GM12801 (cell line): ENCODE results near the gene STX16.

Experiments
- TF ChIP-seq, protein P1 (sequence below): IDR thresholded peaks from one replicate; pipeline ENCODE4 v1.5.1; 2011; ENCODE audit warnings: control low read depth; ENCODE audit not compliant: insufficient read length; ENCODE audit errors: extremely low read depth

The STX16 gene

GRCh38 chr20:58634059-58634458, 17.0 kb upstream of the STX16 start:
- TF ChIP-seq, protein P1, sequence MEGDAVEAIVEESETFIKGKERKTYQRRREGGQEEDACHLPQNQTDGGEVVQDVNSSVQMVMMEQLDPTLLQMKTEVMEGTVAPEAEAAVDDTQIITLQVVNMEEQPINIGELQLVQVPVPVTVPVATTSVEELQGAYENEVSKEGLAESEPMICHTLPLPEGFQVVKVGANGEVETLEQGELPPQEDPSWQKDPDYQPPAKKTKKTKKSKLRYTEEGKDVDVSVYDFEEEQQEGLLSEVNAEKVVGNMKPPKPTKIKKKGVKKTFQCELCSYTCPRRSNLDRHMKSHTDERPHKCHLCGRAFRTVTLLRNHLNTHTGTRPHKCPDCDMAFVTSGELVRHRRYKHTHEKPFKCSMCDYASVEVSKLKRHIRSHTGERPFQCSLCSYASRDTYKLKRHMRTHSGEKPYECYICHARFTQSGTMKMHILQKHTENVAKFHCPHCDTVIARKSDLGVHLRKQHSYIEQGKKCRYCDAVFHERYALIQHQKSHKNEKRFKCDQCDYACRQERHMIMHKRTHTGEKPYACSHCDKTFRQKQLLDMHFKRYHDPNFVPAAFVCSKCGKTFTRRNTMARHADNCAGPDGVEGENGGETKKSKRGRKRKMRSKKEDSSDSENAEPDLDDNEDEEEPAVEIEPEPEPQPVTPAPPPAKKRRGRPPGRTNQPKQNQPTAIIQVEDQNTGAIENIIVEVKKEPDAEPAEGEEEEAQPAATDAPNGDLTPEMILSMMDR: no peak

DNA sequence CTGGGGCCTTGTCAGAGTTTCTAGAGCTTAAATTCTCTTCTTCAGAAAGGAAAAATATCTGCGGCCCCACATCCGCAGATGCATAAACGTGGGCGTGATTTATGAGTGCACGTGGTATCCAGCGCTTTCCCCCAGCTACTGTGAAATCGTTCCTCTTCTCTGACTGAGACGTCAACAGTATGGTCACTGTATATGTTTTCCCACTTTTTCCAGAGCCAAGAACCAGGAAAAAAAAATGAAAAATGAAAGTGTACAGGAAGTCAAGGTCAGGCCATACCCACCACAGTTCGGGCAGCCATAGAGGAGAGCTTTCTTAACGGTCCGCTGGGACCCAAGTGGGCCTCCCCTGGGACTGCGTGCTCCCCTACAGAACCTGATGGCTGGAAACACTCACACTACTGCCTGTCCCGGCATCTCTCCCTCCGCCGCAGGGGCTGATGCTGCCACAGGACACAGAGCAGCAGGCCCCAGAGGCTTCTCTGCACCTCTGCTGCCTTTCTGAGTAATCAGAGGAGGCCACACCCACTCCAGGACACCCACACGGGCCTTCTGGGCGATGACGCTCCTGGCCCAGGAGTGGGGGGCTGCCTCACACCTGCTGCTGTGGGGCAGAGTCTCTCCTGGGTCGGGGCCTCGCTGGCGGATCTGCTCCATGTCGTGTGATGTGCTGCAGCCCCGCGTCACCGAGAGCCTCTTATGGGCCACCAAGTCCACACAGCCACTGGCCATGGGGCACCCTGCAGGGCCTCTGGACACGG, 16.4 kb upstream of the STX16 start:
- TF ChIP-seq, protein P1: no peak

GRCh38 chr20:58635279-58635665, 15.8 kb upstream of the STX16 start:
- TF ChIP-seq, protein P1: no peak

DNA sequence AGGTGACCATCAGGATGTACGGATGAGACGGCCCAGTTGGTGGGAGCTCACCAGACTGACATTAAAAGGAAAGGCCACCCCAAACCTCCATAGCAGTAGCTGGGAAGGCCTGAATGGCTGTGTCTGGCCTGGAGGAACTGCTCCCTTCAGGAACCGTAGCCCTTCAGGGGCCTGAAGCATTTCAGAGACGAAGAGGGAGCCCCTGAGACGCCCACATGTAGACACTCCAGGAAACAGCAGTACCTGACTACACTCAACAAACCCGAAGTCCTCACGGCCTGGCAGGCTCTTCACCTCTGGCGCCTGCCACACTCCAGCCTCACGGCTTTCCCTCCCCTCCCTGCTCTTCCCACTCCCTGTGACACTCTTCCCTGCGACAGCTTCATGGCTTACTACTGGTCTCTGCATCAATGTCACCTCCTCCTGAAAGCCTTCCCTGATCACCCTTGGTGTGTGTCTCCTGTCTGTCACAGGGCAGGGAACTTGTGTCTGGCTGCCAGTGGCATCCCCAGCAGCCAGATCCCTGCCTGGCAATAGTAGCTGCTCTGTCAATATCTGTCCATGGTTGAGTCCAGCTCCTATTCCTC, 14.6 kb upstream of the STX16 start:
- TF ChIP-seq, protein P1: no peak

DNA sequence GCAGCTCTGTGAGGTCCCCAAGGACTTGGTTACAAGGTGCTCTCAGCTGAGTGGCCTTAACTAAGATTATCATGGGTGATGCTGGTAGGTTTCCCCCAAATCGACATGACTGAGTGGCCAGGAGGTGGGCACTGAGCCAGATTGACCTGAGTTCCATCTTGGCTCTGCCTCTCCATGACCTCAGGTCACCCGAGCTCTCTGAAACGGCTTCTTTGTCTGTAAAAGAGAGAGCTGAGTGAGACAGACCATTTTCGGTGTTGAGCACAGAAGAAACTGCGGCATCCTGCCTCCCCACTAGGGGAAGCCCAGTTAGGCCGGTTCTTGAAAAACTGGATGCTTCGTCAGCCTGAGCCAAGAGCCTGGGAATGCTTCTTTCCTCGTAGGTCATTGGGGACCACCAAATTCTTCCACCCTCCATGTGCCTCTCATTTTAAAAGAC, 14.1 kb upstream of the STX16 start:
- TF ChIP-seq, protein P1: no peak

GRCh38 chr20:58637466-58638213, 13.4 kb upstream of the STX16 start:
- TF ChIP-seq, protein P1: no peak

DNA sequence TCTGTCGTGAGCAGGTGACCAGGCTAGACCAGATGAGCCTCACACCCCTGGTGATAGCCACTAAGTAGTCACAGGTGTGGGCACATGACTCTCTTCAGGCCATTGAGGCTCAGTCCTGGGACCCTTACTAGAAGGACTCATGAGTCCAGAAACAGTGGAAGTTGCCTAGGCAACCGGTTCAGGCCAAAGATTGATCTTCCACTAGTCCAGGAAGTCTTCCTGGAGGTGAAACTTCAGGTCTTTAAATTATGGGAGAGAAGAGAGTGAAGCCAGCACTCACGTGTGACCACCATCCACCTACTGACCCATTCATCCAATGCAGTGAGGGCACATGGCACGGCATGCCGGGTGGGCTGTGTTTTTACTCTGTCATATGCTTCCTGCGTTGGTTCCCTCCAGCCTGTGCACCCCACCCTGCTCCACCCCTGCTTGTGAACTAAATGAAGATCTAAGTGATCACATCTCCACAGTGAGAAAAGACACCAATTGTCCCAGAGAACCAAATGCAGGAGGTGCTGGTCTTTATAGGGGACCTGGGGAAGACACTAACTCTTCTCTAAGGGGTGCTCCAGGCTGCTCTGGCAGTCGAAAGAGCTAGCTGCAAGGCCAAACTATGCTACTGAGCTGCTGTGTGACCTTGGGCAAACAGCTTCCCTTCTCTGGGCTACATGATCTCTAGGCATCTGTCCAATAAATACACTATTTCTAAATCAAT, 12.5 kb upstream of the STX16 start:
- TF ChIP-seq, protein P1: no peak
